Cardiac fibroblast (primary cell): Measurements from ENCODE around the gene KCNK7.

Experiments
- DNase-seq, 2 donors: peaks; one replicate each; pipeline versions ENCODE4 v3.0.0 to v3.0.0-alpha.2; 2010; ENCODE audit warnings: low read depth in 2 of 2
- H3K4me3 ChIP-seq, 2 donors: replicated peaks in 1 of 2; 1 replicate in 1 of 2; 2 replicates in 1 of 2; pipeline ENCODE4 v1.5.1; 2011; ENCODE audit warnings: low read depth in 2 of 2, low read length in 2 of 2, mild to moderate bottlenecking in 2 of 2, moderate library complexity in 1 of 2
- TF ChIP-seq, protein P1 (sequence below): IDR thresholded peaks from one replicate; pipeline ENCODE4 v1.5.1; 2011; ENCODE audit warnings: low read depth, mild to moderate bottlenecking, low read length, inconsistent platforms

KCNK7 gene

DNA sequence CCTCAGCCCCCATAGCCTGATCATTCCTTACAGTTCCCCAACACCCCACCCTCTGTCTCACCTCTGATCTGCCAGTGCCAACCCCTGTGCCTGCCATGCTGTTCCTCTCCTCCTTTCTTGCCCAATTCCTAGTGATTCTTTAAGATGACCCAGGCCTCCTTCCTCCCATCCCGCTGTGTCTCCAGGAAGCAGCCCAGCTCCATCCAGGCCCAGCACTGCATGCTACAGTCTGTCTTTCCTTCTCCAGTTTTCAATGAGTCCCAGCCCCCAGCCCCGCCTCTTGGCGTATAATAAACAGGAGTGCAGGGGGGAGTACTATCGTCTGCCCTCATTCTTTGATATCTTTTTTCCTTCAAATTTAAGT lies 49.8 kb downstream of the KCNK7 start:
- TF ChIP-seq, protein P1, sequence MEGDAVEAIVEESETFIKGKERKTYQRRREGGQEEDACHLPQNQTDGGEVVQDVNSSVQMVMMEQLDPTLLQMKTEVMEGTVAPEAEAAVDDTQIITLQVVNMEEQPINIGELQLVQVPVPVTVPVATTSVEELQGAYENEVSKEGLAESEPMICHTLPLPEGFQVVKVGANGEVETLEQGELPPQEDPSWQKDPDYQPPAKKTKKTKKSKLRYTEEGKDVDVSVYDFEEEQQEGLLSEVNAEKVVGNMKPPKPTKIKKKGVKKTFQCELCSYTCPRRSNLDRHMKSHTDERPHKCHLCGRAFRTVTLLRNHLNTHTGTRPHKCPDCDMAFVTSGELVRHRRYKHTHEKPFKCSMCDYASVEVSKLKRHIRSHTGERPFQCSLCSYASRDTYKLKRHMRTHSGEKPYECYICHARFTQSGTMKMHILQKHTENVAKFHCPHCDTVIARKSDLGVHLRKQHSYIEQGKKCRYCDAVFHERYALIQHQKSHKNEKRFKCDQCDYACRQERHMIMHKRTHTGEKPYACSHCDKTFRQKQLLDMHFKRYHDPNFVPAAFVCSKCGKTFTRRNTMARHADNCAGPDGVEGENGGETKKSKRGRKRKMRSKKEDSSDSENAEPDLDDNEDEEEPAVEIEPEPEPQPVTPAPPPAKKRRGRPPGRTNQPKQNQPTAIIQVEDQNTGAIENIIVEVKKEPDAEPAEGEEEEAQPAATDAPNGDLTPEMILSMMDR, result no peak
- no peak overlapping the region for H3K4me3 ChIP-seq
- no peak for DNase-seq
